DMS 273 (cell line): ENCODE measurements around the gene CREB5.

Experiments used
- DNase-seq: peaks from one replicate; lab custom pipeline; 2025; ENCODE audit not compliant: unreplicated experiment; lab: John Stamatoyannopoulos, UW

The CREB5 gene

DNA sequence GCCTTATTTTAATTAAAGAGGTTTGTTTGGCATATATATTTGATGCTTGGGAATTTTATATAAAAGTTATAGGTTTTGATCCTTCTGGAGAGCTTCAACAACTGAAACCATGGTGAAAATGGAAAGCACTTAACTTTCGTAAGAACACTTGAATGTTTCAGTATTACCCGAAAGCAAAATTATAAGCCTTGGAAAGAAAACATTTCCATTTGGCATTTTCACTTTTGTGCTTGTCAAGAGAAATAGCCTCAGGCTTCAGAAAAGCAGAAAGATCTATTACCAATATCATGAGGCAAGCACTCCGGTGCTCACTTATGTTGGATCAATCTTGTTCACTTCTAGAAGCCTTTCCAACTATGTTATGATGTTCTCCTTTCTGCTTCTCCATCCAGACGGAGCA, 289.9 kb downstream of the CREB5 start:
- no peak for DNase-seq

DNA sequence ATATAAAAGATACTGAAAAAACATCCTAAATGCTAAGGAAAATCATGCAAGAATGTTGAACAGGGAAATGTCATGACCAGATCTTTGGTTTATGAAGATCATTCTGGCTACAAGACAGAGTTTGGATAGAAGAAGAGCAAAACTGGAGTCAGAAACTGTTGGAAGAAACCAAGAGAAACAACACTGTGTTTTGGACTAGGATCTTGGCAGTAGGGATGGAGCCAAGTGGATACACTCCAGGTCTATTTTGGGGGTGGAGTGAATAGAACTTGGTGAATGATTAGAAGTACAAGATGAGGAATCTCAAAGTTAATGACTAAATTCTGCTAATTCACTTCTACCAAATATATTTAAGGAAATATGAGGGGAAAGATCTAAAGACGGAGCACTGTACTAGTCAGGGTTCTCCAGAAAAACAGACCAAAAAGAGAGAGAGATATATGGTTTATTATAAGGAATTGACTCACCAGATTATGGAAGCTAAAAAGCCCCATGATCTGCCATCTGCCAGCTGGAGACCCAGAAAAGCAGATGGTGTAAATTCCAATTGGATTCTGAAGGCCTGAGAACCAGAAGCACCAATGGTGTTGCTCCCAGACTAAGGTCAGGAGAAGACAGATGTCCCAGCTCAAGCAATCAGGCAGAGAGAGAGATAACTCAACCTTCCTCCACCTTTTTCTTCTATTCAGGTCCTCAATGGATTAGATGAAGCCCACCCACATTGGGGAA, 290.9 kb downstream of the CREB5 start:
- DNase-seq = peak; percentile 95

DNA sequence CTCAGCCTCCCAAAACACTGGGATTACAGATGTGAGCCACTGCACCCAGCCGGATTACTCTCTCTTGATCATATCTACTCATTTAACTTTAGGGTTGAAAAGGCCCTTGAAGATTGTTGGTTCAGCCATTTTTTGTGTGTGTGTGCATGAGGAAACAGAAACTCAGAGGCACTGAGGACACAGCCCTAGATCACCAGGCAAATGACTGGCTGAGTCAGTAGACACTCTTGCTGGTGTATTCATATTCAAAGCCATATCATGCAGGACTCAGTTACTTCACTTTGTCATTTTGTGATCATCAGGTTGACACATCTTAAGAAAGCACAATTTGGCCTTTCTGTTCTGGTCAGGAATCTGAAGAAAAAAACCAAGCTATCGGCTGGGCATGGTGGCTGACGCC, 292.4 kb downstream of the CREB5 start:
- DNase-seq = no peak

- no peak for DNase-seq
These were observed 293.0 kb downstream of the CREB5 start for GRCh38 chr7:28705350-28705749.

GRCh38 chr7:28706584-28706983, 294.3 kb downstream of the CREB5 start:
- no peak for DNase-seq

DNA sequence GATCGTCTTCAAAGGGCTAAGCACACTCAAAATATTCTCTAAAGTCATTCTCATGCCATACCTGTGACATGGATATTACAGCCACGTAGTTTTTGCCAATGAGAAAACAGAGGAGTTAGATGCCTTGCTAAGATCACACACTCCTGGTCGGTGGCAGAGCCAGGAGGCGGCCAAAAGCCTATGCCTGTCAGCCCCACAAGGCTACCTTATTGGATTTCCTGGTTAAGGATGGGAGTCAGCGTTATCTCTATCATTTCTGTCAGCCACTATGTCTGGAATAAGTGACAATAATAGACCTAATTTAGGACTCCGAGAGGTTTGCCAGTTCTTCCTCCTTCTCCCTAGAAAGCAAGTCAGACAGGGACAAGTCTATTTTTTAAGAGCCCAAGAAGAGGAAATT, 295.0 kb downstream of the CREB5 start:
- DNase-seq = no peak

DNA sequence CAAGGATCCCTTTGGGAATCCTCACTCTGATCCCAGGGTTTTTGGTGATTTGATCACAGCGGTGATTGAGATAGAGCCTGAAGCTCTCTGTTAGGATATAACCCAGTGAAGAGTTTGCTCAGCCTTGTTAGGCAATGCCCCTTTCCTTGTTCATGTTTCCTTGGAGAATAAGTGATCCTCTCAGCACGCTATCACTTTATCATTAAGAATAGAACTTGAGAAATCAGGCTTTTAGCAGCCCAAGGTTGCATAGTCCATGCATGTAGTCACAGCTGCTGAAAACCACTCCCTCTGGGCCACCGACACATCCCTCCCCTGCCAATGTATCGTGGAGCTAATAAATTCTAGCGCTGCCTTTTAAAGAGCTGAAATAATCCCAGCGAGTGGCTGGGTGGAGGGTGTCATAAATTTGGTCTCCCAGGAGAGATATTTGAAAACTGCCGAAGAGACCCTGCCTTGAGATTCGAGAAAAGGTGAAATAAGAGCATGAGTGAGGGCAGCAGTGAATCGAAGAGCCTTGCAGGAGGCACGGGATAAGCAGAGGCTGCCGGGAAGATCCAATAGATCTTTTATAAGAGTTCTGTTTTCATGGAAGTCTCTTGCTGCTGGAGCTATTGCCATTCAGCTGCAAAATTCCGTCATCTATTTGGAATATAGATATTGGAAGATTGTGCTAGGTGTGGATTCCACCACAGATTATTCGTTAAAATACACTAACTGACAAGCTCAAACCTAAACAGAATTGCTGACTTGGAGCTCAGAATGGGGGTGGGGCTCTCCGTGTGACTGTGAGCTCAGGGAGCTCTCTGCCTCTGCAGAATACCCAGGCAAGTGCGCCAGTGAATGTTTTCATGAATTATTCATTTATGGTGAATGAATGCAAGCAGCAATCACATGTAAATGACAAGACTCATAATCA, 296.0 kb downstream of the CREB5 start:
- peak; percentile 87 for DNase-seq

- DNase-seq = no peak
These were observed 297.4 kb downstream of the CREB5 start for GRCh38 chr7:28709748-28710147.

GRCh38 chr7:28711114-28711513, 298.8 kb downstream of the CREB5 start:
- DNase-seq = peak; percentile 61

DNA sequence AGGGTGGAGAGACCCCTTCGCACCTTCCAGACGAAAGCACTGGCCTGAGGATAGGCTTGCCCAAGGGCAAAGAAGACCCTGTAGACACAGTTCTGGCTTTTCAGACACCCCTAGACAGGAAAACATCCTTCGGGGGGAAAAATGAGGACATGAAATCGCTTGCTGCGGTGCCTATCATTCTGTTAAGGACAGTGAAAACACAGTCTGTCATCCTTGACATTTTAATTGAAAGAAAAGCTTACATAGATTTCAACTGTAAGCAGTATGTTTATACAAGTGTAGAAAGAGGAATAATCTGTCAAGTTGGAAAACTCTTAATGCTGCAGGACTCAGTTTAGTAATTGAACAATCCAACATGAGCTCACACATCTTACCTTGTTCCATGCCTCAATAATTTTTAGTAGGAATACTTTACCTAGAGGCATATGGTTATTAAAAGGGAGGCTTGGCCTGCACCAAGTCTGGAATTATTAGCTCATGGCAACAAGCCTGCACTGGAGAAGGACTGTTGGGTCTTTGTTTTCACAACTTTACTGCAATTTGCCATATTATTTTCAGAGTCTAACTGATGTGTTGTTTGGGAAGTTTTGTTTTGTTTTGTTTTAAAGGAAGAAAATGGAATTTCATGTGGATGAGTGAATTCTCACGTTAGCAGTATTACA, 302.3 kb downstream of the CREB5 start:
- DNase-seq = peak; percentile 45

DNA sequence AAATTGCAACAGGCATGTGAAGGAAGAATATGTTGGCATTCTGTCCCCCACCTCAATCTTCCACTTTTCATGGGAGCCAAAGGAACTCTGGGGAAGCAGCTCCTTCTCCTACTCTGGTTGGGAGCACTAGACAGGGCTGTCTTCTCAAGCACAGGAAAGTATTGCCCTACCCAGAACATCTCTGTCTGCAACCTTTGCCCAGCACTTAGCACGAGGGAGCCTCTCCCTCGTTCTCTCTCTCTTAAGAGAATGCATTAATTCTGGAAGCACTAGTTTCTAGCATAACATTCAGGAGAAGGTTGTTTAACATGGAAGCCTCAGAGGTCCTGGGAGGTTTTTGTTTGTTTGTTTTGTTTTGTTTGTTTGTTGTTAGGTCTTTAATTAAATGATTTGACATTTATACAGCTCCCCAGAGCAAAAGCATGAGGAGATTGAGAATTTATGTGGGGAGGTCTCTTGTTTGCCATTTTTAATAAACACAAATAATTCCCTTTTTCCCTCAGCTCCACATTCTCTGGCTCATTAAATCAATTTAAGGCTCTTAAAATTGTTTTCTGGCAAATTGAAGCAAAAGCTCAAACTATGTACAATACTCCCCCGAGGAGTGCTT, 305.2 kb downstream of the CREB5 start:
- no peak for DNase-seq

DNA sequence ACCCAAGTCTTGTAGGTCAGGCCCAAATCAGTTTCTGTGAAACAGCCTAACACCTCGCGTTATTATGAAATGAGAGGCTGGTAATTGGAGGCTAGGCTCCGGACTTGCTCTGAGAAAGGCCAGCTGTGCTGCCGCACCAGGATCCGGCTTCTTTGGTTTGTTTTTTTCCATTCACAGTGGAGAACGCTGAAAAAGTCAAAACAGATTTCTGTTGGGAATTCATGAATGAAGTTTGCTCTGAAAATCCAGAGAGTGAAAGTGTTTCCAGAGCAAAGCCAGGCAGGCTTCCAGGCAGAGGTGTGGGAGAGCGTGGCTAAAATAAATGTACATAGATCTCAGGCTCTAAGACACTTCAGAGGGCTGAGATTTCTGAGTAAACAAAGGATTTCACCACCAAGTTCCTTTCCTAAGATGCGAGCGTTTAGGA, 305.8 kb downstream of the CREB5 start:
- no peak for DNase-seq

DNA sequence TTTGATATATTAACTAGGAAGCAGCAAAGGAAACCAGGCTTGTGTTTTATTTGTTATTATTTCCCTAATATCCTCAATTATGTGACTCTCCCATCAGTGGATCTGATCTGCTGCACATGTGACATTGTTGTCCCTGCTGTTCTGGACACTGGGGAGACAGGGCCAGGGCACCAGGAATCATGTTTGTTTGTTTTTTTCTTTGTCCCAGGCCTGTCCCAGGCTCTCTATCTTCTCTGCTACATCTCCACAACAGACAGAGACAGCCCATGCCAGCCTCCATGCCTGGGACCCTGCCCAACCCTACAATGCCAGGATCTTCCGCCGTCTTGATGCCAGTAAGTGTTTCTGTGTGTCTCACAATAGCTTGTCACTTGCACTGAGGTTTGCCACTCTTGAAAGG, 306.2 kb downstream of the CREB5 start:
- no peak for DNase-seq

- no peak for DNase-seq
These were observed 310.4 kb downstream of the CREB5 start for GRCh38 chr7:28722684-28723083.

- DNase-seq = no peak
These were observed 311.0 kb downstream of the CREB5 start for GRCh38 chr7:28723336-28723735.

DNA sequence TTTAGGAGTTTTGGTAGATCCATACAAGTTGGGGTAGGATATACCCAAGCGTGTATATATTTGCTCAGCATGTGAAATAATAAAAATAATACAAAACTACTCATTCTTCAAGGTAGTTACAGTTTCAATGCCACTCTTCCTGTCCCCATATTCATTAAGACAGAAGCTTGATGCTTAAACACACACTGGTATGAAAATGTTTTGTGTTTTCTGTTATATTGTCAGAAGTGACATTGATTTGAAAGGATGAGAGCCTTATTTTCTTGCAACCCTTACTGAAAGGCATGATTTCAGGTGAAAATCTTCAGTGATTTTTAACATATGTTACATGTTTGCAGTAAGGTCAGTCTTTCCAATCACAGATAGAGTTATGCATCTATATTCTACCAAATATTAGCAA, 312.2 kb downstream of the CREB5 start:
- DNase-seq = no peak

GRCh38 chr7:28725045-28725642, 312.8 kb downstream of the CREB5 start:
- DNase-seq = no peak

- DNase-seq = no peak
These were observed 313.6 kb downstream of the CREB5 start for GRCh38 chr7:28725911-28726310.

DNA sequence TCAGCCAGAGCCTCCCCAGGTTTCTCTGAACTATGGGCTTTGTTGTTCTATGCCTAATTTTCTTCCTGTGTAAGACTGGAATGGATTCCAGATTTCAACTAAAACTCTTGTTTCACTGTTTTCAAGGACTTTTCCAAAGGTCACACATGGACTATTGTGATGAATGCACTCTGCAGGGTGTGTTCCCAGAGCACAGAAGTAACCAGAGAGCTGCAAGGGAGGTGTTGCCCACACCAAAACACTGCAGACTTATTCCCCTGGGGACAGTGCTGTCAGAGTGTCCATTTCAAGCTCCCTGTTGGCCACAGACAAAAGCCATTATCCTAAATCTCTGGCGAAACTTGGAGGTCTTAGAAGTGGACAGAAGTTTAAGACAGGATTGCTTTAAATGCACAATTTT, 314.2 kb downstream of the CREB5 start:
- no peak for DNase-seq

- DNase-seq = no peak
These were observed 317.0 kb downstream of the CREB5 start for GRCh38 chr7:28729281-28729680.

DNA sequence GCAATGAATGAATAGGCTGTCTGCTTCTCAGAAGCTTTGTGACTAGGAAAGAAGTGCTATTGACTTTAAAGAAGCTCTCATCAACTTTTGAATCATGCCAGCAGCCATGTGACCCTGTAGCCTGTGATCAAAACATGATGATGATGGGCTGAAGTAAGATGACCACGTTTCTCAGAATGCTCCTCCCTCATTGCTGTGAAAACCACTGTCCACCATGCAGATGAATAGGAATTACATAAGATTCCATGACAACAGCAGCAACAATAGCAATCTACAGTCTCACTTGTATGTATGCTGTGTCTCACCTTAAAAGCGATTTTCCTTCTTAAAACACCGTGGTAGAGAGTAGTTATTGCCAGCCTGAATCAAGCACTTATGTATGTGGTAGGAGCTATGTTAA, 317.4 kb downstream of the CREB5 start:
- DNase-seq = no peak
